Subcutaneous abdominal adipose tissue (tissue), 5 donors: Measurements from ENCODE around the gene PAX3.
"Not testable (repeated sequence)": the region's sequence is repeated elsewhere in the genome, so short reads cannot be mapped to it uniquely, and the experiment has no call there.

Source experiments
- H3K27ac ChIP-seq: one replicate; pipeline ENCODE4 v1.7.0; 2013; ENCODE audit warnings: low read depth, mild to moderate bottlenecking, inconsistent platforms, low read length, moderate library complexity
- H3K27me3 ChIP-seq, 5 donors: one replicate each; pipeline ENCODE4 v1.7.0; 2013; ENCODE audit warnings: low read length in 5 of 5, inconsistent platforms in 1 of 5; ENCODE audit not compliant: control insufficient read depth in 5 of 5, insufficient read depth in 4 of 5
- H3K36me3 ChIP-seq, 5 donors: one replicate each; pipeline ENCODE4 v1.7.0; 2013; ENCODE audit warnings: low read length in 5 of 5; ENCODE audit not compliant: control insufficient read depth in 5 of 5, insufficient read depth in 5 of 5
- H3K4me1 ChIP-seq, 5 donors: one replicate each; pipeline ENCODE4 v1.7.0; 2013; ENCODE audit warnings: low read length in 5 of 5, mild to moderate bottlenecking in 3 of 5, moderate library complexity in 1 of 5; ENCODE audit not compliant: control insufficient read depth in 5 of 5, insufficient read depth in 5 of 5
- H3K4me3 ChIP-seq, 5 donors: one replicate each; pipeline ENCODE4 v1.7.0; 2013; ENCODE audit warnings: low read length in 5 of 5, low read depth in 1 of 5
- H3K9ac ChIP-seq, 5 donors: one replicate each; pipeline ENCODE4 v1.7.0; 2013; ENCODE audit warnings: low read length in 5 of 5, mild to moderate bottlenecking in 4 of 5, moderate library complexity in 3 of 5
- H3K9me3 ChIP-seq, 5 donors: one replicate each; pipeline ENCODE4 v1.7.0; 2013; ENCODE audit warnings: low read length in 5 of 5; ENCODE audit not compliant: control insufficient read depth in 5 of 5
- donor health status: healthy.
- donor health status: healthy.
- donor health status: healthy.
- donor health status: healthy.
- donor health status: healthy.

Gene PAX3

DNA sequence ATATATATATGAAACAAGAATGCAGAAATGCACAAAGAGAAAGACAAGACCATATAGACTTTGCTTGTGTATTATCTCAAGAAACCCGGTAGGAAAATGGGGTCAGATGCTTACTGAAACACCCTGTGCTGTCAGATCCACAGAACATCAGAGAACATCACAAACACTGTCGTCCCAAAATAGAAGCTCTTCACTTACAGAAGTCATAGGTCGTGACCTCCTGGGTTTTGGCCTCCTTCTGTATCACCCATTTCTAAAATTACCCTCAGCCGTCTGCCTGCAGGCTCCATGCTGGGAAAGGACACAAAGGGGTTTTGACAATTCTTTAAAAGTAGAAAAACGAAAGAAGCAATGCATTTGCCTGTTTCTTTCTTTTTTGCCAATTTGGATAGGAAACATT, 137.9 kb downstream of the PAX3 start:
- no peak overlapping the region for H3K9ac ChIP-seq
- H3K36me3 ChIP-seq, result no peaks in the 10 kb centered on the region
- H3K4me3 ChIP-seq, result no peak overlapping the region
- H3K9me3 ChIP-seq, result no peaks in the 10 kb centered on the region
- H3K27me3 ChIP-seq, result no peaks in the 10 kb centered on the region
- no peak overlapping the region for H3K27ac ChIP-seq
- peaks cover 0 to 4% (median 0%) of the 10 kb centered on the region in 5 donors for H3K4me1 ChIP-seq

DNA sequence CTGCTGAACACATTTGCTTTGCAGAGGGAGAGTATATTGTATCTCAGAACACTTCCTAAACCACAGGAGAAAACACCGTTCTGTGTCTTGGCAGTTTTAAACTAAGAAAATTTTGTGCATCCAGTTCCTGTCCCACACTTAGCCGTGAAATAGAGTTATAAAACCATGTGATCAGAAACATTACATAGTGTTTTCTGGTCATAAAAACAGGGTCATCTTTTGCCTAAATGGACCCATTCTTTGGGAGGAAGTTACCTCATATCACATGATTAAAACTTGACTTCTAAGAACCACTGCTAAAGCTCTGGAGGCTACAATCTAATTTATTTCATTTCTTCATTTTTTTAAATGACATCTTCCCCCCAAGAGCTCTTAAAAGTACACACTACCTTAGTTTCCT, 138.7 kb downstream of the PAX3 start:
- peaks cover 0 to 4% (median 0%) of the 10 kb centered on the region in 5 donors for H3K4me1 ChIP-seq
- H3K36me3 ChIP-seq, result no peaks in the 10 kb centered on the region

DNA sequence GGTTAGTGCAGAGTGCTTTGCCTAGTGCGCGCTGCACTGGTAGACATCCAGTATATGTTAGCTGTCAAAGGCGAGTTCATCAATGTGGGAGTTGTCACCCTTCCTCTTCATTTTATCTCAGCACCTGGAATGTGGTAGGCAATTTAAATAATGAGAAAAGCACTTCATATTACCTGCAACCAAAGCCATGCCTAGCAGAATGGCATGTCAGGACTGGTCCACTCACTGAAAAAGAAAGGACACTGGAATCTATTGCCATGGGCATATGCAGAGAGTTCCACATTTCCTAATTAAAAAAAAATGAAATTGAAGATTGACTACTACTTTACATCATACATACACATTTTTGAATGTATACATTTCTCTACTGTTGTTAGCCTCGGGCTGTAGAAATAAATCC, 139.6 kb downstream of the PAX3 start:
- H3K4me3 ChIP-seq, result no peak overlapping the region
- H3K4me1 ChIP-seq, result peaks cover 0 to 4% (median 0%) of the 10 kb centered on the region in 5 donors
- H3K27ac ChIP-seq, result no peak overlapping the region
- no peak overlapping the region for H3K9ac ChIP-seq
- no peaks in the 10 kb centered on the region for H3K36me3 ChIP-seq
- H3K27me3 ChIP-seq, result no peaks in the 10 kb centered on the region
- no peaks in the 10 kb centered on the region for H3K9me3 ChIP-seq

More for the DNA sequence above, 138.7 kb downstream of the PAX3 start:
- Histone ChIP-seq H3K4me3 (no peak overlapping the region), H3K27me3 (no peaks in the 10 kb centered on the region), H3K9ac (no peak overlapping the region), H3K9me3 (no peaks in the 10 kb centered on the region), H3K27ac (no peak overlapping the region)

DNA sequence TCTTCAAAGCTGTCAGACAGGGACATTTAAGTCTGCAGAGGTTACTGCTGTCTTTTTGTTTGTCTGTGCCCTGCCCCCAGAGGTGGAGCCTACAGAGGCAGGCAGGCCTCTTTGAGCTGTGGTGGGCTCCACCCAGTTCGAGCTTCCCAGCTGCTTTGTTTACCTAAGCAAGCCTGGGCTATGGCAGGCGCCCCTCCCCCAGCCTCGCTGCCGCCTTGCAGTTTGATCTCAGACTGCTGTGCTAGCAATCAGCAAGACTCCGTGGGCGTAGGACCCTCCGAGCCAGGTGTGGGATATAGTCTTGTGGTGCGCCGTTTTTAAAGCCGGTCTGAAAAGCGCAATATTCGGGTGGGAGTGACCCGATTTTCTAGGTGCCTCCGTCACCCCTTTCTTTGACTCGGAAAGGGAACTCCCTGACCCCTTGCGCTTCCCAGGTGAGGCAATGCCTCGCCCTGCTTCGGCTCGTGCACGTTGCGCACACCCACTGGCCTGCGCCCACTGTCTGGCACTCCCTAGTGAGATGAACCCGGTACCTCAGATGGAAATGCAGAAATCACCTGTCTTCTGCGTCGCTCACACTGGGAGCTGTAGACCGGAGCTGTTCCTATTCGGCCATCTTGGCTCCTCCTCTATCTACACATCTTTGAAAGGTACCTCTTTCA, 143.7 kb downstream of the PAX3 start:
- H3K36me3 ChIP-seq, H3K4me1 ChIP-seq, H3K9me3 ChIP-seq, H3K4me3 ChIP-seq, H3K27me3 ChIP-seq, H3K9ac ChIP-seq, H3K27ac ChIP-seq: not testable (repeated sequence)
